CD4-positive, alpha-beta T cell treated with Interleukin-15 for 1 hour (primary cell): ENCODE data around the gene CLECL1.

Experiments
- DNase-seq: peaks from one replicate; pipeline ENCODE4 v3.0.0-alpha.2; 2020

CLECL1 gene

DNA sequence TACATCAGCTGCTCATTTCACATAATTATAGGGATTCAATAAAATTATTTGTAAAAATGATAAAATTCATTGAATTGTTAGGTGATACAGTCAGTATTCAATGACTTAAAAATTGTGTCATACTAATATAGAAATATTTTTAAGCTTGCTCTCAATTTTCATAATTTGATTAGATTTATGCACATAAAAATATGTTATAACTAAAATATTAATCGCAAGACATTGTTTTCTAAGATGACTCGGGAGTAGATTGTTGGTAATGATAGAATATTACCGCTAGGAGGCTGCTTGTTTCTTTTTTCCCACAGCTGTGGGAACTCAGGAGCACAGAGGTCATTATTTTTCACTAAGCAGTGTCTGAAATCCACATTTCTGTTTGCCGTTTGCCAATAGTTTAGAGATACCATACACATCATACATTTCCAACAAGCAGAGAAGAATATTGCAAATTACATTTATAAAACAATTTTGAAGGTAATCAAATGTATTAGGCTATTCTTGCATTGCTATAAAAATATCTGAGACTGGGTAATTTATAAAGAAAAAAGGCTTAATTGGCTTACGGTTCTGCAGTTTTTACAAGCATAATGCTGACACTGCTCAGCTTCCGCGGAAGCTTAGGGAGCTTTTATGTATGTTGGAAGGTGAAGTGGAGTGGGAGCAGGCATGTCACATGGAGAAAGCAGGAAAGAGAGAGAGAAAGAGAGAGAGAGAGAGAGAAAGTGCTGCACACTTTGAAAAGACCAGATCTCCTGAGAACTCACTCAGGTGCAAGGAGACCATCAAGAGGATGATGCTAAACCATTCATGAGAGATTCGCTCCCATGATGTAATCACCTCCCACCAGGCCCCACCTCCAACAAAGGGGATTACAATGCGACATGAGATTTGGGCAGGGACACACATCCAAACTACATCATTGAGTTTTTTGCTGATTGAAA, 18.6 kb upstream of the CLECL1 start:
- peak; percentile 86 for DNase-seq

GRCh38 chr12:9750276-9751203, 17.6 kb upstream of the CLECL1 start:
- DNase-seq, result peak; percentile 81

DNA sequence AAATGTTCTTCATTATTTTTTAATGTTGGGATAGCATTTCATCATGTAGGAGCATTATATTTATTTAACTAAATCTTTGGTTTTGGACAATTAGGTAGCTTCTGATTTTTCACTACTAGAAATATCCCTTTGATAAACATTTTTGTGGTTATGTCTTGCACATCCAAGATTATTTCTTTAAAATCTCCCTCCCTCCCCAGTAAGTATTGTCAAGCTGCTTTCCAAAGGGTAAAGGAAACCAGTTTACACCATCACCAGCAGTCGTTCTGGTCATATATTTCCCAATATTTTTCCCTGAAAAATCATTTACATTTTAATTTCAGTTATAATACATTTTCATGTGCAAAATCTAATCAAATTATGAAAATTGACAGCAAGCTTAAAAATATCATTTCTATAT, 16.7 kb upstream of the CLECL1 start:
- no peak for DNase-seq

DNA sequence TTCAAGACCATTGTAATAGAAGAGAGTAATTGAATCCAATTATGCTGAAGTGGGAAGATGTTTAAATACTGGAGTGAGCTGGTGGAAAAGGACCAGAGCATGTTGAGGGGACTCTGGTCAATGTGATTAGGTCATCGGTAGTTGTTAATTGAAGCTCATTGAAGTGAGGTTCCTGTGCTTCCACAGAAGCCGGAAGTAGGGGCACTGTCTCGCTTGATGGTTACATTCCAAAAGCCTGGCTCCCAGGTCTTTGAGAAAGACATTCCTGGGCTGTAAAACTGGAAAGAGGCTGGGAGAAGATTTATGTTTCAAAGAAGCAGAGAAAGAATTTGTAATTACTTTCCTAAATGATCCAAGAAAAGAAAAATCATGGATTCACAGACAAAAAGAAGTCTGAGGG, 12.3 kb upstream of the CLECL1 start:
- no peak for DNase-seq

DNA sequence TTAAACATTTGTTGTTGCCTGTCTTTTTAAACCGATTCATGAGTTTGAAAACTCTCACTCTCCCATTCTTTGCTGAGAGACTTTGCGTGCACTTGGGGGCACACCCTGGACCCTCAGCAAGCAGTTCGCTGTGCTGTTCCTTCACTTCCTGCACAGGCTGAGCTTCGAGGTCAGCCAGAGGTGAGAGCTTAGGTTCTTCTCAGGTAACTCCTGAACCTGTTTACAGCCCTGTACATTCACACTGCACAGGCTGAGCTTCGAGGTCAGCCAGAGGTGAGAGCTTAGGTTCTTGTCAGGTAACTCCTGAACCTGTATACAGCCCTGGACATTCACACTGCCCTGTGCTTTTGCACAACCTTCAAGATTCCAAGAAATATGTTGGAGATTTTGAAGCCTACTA, 9.8 kb upstream of the CLECL1 start:
- peak; percentile 76 for DNase-seq

DNA sequence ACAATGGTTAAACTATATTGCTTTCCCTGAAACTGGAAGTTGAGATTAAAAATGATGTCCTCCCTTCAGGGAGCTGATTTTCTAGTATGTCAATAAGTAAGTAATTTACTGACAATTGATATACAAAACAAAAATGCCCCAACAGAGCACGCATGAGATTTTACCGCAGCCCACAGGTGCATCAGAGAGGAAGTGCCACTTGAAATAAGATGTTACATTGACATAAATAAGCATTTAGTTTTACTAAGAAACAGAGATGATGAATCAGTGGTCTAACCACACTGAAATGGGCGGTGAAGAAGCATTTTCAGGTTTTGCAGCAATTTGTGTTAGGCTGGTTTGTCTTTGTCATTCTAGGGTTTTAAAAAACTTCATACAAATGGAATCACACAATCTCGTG, 8.8 kb upstream of the CLECL1 start:
- DNase-seq, result peak; percentile 87

DNA sequence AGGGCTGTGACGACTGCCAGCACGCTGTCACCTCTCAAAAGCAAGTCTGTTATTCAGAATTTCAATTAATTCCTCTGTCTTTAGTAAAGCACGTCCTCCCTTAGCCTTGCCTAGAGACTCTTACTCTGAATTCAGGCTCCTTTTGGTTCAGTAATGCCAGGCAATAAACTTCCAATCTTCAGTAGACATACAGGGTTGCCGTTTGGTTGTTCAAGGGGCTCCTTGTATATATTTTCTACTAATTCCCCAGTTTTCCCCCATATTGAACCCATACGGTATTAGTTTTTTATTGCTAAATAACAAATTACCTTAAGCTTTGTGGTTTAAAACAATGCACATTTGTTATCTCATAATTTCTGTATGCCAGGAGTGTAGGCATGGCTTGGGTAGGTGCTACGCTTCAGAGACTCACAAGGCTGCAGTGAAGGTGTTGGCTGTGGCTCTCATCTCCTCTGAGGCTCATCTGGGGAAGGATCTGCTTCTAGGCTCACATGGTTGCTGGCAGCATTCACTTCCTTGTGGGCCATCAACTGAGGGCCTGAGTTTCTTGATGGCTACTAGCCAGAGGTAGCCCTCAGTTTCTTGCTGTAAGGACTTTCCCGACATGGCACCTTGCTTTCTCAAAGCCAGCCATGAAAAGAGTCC, 7.3 kb upstream of the CLECL1 start:
- peak; percentile 69 for DNase-seq

DNA sequence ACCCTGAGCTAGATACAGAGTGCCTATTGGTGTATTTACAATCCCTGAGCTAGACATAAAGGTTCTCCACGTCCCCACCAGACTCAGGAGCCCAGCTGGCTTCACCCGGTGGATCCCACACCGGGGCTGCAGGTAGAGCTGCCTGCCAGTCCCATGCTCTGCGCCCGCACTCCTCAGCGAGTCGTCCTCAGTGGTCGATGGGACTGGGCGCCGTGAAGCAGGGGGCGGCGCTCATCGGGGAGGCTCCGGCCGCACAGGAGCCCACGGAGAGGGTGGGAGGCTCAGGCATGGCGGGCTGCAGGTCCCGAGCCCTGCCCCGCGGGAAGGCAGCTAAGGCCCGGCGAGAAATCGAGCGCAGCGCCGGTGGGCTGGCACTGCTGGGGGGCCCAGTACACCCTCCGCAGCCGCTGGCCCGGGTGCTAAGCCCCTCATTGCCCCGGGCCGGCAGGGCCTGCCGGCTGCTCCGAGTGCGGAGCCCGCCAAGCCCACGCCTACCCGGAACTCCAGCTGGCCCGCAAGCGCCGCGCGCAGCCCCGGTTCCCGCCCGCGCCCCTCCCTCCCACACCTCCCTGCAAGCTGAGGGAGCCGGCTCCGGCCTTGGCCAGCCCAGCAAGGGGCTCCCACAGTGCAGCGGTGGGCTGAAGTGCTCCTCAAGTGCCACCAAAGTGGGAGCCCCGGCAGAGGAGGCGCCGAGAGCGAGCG, 6.7 kb upstream of the CLECL1 start:
- peak; percentile 56 for DNase-seq

GRCh38 chr12:9738905-9739304, 6.0 kb upstream of the CLECL1 start:
- peak; percentile 21 for DNase-seq

DNA sequence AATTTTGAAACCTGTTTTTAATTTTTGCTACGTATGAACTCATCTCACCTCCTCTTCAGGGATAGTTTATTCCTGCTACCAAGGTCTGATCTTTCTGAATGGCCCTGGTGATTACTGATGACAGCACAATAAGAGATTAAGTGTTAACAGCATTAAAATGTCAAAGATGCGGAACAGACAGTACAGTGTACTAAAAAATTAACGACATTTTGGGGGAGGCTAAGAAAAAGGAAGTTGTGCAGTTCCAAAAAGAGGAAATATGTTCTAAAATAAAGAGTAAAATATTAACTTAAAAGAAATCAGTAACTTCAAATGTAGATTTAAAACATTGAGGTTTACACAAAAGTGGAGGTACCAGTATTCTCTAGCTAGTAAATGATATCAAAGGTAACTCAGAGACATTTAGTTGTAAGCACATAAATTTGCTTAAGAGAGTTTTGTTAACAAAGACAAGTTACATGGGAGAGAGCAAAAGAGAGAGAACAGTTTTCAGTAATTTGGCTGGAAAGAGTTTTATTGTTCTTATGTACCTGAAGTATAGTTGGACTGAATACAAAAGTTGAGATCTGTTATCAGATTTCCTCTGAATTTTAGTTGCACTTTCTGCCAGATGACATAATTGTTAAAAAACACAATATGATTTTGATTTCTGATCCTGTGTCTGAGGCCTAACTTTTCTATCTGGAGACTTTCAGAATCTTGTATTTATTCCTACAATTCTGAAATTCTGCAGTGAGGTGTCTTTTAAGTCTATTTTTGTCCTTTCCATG, 4.2 kb upstream of the CLECL1 start:
- no peak for DNase-seq

DNA sequence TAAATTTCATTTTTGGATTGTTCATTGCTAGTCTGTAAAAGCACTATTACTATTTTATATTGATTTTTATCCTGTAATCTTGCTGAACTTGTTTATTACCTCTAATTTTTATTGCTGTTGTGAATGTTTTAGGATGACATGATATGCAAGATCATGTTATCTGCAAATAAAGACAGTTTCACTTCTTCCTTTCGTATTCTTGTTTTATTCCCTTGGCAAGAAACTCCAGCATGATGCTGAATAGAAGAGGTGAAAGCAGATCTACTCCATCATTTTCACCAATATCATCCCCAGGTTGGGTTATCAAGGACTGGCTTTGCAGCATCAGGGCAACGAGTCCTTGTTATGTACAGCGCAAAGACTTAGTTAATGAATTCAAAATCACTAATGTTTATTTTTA, 2.7 kb upstream of the CLECL1 start:
- DNase-seq, result no peak

GRCh38 chr12:9731797-9732196, 1.1 kb downstream of the CLECL1 start:
- no peak for DNase-seq

- DNase-seq, result no peak
These were observed 1.5 kb downstream of the CLECL1 start for GRCh38 chr12:9731393-9731792.

GRCh38 chr12:9730591-9730990, 2.3 kb downstream of the CLECL1 start:
- no peak for DNase-seq

DNA sequence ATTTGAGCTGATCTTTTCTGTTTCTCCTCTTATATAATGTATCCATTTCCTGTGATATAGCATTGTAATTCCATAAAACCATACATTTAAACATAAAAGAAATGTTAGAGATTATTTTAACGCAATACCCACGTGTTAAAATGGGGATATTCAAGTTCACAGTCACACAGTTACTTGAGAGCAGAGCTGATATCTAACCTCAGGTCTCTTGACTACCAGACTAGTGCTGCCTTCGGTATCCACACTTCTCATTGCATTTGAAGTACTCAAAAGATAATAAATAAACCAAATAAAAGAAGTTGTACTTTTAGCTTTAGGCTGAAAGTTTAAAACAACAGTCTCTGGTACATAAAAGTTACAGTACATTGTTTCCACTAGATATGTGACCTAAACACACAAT, 2.9 kb downstream of the CLECL1 start:
- no peak for DNase-seq

DNA sequence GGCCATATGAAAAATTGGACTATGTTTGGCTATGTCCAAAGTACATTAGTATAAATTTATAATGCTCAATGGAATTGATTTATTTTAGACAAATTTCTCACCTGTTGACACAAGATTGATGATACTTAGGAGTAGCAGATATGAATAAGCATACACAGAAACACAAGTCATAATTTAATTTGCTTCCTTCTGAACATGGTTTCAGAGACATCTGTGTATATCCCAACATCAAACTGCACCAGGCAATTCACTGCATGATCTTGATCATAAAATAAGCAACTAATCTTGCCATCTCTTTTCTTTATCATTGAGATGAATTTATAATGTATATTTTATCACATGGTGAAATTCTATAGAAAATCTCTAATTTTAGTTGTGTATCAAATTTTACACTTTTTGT, 3.8 kb downstream of the CLECL1 start:
- DNase-seq, result no peak

DNA sequence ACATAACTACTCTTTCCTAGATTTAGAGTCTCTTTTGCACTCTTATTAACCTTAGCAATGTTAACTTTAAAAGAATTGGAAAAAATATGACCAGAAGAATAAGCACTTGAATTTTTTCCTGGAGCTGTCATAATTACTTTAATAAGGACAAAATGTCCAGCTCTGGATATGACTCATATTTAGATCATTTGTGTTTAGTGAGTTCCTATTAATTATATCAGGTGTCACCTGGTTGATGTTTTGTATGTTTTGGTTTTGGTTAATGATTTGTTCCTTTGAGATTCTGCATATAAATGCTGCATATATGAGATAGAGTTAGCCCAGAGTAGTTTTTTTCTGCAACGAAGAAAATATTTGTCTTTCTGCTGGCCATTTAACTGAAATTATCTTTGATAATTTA, 5.1 kb downstream of the CLECL1 start:
- no peak for DNase-seq

DNA sequence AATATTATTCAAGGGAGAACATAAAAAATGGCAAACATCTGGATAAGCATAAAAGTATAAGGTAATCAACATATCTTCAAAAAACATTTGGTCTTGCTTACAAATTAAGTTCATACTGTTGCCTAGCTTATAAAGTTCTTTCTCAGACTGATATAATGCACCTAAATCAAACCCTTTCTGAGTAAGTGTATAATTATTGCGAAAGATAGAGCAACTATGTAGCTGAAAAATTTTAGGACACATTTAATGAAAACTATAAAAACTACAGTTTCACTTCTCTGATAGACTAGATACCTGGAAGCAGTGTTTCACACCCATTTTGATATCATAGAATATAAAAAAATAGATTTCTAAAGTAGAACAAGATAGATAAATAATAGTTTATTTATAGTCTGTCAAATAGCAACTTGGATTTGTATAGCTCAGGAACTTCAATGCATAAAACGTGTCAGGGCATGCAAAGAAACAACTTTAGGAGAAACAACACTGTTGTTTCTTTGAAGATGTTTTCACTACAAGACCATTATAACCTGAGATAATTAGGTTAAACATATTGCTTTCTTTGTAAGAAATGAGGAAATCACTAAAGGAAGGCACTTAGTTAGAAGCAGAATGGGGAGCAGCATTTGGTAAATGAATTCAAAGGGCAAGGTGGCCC, 7.6 kb downstream of the CLECL1 start:
- no peak for DNase-seq

- DNase-seq, result no peak
These were observed 8.9 kb downstream of the CLECL1 start for GRCh38 chr12:9724023-9724422.

DNA sequence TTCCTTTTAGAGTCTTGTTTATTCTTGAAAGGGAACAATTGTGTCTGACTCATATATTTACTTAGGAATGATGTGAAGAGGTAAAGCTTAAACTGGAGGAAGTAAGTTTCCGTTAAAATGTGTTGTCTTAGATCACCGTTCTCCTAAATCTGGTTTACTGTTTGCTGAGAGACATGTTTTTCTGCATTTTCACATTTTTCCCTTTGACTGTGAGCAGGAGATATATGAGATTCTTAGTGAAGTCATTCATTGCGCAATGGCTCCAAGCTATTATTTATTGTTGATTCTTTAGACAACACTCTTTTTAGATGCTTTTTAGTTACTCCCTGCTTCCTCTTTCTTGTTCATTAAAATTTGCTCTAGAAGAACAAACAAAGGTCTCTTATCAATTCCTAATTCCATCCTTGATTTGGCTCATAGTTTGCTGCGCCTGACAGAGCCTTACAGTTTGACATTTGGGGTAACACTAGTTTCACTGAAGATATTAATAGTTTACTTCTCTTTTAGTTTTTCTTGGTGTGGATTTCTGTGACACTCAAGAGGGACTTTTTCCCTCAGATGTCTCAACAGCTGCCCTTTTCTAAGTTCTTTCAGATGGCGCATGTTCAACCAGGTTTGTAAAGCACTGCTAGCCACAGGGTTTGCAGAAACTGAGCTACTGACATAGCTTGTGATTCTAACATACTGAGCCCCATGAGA, 11.4 kb downstream of the CLECL1 start:
- peak; percentile 36 for DNase-seq

- DNase-seq, result no peak
These were observed 13.1 kb downstream of the CLECL1 start for GRCh38 chr12:9719790-9720189.
